ENCODE data around the gene ASAP2. TPM values are rescaled to one million over a fixed set of nuclear protein-coding genes. Genes with fewer than 3 reads are reported as not detected.

Gene ASAP2
- total RNA-seq, 1 donor from 2014 or later: 58.0 TPM

DNA sequence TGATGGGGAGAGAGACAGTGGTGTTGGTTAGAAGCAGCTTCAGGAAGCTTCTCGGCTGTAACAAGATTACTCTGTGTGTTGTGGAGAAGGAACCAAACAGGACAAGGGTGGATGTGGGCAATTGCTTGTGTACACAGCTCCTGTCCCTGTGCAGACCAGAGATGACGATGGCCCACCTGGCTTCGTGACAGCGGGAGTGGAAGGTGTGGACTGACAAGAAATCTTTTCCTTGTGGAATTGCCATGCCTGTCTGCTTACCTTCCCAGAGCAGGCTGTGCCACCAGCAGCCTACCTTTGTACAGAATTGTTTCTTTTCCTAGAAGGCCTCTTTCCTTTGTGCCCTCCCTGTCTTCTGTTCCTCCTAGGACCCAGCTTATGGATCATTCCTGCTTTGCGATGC, 122.9 kb downstream of the ASAP2 start:
- DNase-seq: no peak

DNA sequence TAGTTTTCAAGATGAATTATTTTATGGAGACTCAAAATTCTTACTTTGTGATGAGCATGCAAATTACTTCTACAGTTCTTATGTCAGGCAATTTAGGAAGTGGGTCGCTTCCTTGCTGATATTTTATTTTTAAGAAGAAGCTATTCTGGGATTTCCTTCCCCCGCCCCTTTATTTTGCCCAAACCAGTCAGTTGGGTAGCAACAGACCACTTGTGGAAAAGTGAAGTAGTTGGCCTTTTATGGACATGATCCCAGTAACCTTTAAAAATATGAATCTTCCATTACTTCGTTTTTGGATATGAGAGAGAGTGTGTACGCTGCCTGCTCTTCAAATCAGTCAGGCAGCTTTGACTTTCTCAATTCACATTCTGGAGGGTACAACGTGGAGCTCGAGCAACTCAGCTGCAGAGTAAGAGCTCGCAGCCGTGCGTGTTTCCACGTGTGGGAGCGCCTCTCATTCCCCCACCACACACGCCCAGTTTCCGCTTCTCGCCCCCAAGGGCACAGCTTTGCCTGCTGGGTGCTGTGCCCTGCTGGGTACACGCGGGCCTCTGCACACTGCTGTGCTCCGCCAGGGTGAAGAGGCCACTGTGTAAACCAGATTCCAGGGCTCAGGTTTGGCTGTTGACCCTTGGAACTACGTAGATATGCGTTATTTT, 124.1 kb downstream of the ASAP2 start:
- DNase-seq: peak; percentile 10

DNA sequence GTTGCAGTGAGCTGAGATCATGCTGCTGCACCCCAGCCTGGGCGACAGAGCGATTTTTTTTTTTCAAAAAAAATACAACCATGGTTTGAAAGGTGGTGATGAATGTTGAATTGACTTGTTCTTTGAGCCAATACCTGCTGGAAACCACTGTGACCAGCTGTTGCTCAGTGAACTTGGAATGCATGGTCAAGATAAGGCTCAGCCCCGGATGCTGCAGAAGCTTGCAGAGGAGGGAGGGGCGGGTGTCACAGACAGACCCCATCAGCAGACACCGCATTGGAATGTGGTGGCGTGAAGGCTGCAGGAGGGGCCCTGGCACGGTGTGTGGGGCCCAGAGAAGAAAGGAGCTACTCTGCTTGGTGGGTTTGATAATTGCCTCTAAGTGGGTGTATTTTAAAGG, 125.1 kb downstream of the ASAP2 start:
- DNase-seq: no peak

DNA sequence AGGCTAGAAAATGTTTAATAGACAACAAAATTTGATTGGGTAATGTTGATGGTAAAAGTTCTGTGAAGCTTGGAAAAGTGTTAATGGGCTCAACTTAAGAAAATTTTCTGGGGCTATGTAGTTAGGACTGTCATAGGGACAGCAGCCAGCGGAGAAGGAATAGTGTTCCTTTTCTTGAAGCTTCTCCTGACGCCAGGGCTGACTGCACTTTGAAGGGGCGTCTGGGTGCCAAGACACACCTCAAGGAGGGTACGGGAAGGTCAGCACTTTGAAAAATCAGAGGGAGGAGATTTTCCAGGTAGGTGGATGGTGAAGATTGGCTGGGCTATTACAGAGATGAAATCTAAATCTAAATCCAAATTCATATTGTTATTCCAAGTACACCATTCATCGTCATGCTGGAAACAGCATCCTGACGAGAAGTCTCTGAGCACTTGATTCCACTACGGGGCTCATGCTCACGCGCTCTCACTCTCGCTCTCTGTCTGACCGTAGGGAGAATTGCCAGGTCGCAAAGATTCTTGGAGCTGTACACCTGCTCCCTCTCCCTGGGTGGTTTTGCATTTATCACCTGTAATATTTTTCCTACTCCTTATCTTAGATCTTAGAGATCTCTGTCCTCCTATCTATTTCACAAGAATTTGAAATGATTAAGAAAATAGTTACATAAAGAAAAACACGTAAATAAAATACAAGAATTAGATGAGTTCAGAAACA, 125.7 kb downstream of the ASAP2 start:
- DNase-seq: no peak

DNA sequence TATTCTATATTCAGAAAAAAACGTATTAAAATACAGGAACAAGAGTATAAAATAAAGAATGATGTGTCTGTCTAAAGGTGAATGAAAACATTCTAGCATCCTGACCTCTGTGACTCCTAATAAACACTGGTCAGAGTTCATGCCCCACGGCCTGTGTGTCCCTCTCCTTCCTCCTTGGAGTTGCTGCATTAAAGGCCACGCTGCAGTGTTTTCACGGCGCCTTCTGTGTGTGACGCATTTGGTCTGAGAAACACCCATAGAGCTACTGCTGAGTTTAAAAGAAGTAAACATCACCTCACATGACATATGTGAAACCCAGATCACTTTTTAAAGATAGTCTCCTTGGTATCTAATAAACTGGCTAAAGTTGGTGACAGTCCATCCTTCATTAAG, 126.2 kb downstream of the ASAP2 start:
- no peak for DNase-seq

DNA sequence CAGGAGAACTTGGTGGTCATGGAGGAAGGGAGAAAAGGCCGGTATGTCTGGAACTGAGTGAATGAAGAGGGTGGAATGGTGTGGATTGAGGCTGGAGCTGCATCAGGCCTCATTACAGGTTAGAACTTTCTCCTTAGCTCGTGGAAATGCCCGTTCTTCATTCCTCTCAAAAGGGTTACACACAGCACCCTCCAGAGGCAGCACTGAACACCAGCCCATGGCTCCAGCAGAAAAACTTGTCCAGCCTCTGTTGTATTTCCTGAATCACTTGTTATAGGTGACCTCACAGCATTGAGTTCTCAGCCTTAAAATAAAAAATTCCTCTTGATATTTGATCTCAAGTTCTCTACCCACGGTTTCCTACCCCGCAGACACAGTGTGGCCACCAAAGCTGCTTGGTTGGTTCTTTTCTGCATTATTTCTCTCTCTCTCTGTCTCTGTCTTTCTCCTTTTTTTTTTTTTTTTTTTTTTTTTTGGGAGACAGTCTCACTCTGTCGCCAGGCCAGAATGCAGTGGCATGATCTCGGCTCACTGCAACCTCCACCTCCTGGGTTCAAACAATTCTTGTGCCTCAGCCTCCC, 127.1 kb downstream of the ASAP2 start:
- DNase-seq: peak; percentile 92

DNA sequence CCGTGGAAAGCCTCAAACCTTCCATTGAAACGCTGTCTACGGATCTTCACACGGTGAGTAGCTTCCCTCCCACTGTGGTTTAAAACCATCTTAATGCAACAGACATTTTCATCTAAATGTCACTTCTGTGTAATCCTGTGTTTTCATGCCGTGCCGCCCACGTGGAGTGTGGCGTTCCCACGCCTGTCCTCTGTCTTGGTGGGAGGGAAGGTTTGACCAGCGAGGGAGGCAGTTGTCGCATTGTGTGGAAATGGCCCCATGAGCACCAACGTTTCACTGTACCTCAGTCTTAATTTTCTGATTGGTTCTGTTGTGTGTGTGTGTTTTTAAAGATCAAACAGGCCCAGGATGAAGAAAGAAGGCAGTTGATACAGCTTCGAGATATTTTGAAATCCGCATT, 128.1 kb downstream of the ASAP2 start:
- no peak for DNase-seq

DNA sequence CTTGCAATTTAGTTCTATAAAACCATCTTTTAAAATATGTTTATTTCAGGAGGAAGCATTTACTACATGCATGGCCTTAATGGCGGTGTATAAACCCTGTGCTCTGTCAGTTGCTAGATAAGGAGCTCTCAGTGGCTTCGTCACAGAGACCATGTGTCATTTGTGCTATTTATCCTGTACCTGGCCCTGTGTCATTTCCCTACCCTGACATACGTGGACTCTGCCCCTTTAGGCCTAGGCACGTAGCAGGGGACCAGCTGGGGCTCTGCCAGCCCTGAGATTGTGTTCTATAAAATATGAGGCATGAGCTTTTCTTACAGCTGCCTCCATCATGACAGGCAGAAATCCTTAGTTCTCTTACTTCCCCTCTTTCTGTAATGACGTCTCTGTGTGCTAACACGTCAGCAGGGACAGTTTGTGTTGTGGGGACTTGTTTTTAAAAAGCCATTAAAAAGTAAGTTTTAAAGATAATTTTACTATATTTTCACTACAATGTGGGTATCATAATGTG, 128.8 kb downstream of the ASAP2 start:
- DNase-seq: no peak

DNA sequence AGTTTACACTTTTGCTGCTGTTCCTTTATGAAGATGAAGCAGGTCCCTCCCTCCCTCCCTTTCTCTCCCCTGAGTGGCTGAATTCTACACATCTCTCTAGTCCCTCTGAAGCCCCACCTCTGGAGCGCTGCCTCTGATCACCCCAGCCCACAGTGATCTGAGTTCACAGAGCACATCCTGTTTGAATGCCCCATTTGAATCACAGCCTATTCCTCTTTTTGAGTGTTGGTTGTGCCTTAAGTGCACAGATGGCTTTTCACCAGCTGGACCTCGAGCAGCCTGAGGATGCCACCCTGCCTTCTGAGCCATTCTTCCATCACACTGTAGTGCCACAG, 129.6 kb downstream of the ASAP2 start:
- peak; percentile 40 for DNase-seq

DNA sequence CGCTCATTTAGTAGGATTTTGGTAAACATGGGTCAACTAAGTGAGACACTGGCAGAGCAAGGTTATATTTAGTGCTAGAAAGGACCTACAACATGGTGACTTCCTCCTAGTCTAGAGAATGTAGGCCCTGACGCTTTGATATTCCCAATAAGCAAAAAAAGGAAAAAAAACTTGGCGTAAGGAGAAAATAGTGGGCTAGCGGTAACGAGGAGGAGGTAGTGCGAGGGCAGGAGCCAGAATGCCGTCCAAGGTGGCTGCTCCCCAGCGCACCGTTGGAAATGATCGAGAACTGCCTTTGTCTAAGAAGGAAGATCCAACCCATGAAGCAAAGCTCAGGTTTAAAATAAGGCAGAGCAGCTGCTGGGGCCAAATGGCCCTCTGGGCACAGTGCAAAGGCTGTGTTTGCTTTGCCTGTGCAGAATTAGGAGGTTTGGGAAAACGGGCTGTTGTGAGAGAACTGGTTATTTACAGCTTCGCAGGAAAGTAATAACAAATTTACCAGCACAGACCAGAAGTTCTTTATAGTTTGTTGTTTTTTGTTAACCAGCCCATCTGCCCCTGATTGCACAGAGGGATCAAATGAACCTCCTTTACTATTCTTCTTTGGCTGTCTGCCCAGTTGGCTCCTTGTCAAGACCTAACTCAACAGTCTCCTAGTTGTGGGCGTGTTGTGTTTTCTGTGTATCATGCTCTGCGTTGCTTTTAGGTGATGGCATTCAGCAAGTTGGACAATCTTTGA, 130.1 kb downstream of the ASAP2 start:
- peak; percentile 91 for DNase-seq

DNA sequence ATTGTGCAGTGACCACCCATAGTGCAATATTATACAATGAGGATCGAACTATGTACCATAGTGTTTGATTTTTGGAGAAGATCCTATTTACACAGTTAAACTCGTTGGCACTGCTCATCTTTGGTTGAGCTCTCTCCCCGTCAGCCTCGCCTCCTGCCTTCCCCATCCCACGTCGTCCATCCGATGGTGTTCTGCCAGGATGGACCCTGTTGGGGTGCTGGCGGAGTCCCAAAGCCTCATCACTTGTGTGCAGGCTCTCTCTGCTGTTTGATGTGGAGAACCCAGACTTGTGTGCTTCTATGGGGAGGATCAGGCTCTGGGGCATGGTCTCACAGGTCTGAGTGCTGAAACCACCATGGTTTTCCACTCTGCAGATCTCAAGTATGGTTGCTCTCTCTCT, 131.3 kb downstream of the ASAP2 start:
- no peak for DNase-seq

DNA sequence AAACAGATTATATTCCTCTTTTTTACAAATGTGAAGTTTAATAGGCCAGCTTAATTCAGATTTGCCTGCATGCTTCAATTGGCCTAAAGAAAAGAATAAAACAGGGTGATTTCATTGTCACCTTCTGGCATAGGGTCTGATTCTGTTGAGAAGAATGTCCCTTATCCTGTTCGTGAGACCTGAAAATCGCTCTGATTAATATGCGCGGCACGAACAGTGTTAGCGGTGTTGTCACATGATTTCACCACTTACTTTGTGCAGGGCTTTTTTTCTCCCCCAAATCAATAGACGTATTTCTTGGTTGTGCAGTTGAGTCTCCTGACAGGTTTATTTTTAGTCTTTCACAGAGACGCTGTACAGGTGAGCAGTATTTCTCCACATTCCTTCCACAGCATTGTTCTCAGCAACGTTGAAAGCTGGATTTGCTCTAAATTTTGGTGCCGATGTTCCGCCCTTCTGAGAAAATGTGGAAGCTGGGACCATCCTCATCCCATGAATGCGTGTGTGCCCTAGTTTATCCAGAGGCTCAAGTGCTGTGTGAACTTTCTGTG, 134.8 kb downstream of the ASAP2 start:
- DNase-seq: no peak

DNA sequence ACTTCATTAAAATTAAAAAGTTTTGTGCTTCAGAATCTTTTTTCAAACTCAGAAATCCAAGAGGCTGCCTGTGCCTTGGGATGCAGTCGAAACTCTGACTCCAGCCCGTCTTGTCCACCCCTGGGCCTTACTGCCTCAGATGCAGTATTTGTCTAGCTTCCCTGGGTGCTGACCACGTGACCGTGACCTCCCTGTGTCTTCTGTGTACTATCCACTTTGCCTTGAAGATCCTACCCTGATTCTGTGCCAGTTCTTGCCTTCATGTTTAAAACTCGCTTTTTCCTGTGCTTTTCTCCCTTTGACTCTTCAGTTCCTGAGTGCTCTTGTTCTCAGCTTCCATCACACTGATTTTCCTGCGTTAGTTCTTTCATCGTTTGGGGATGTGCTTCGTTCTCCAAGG, 136.0 kb downstream of the ASAP2 start:
- DNase-seq: no peak

DNA sequence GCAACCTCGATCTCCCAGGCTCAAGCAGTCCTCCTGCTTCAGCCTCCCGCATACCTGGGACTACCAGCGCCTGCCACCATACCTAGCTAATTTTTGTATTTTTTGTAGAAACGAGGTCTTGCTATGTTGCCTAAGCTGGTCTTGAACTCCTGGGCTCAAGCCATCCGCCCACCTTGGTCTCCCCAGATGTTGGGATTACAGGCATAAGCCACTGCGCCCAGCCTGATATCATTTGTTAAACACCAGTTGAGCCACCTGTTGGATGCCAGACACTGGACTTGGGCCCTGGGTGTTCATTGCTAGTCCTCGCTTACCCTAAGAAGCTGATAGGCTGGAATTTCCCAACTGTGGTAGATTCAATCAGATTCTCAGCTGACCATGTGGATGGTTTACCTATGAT, 136.9 kb downstream of the ASAP2 start:
- DNase-seq: no peak

DNA sequence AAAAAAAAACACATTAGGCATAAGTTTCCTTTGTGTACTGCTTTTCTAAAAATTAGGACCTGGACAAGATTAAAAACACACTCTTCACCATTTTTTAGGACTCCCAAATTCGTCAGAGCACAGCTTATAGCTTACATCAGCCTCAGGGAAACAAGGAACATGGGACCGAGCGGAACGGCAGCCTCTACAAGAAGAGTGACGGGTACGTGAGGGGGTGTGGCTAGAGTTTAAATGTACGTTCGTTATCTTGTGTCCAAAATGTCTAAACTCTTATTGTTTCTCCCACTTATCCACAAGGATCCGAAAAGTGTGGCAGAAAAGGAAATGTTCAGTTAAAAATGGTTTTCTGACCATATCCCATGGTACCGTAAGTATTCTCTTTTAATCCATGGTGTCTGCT, 137.8 kb downstream of the ASAP2 start:
- no peak for DNase-seq

DNA sequence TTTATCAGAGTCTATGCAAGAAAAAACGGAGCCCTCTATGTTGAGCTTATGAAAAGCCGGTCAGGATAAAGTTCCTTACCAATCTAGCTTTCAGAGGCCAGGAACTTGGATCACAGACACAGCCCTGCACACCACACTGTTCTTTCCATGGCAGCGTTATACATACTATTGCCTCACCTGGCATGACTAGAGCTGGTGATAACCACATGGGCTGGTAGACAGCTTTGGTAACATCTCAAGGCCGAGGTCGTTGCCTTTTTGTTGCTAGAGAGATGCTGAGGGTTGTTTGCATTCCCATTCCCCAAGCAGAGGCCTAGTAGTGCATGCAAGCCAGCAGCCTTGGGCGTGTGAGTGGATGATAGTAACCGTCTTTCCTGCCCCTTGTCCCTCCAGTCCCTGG, 138.7 kb downstream of the ASAP2 start:
- no peak for DNase-seq

DNA sequence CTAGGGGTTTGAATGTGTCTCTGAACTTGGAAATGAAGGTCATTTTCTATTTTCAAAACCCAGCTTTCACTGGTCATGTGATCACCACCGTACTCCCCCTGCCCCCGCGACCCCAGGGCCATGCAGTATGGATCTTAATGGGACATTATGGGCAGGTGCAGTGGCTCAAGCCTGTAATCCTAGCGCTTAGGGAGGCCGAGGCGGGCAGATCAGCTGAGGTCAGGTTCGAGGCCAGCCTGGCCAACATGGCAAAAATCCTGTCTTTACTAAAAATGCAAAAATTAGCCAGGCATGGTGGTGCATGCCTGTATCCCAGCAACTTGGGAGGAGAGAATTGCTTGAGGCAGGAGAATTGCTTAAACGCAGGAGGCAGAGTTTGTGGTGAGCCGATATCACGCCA, 139.4 kb downstream of the ASAP2 start:
- DNase-seq: no peak

DNA sequence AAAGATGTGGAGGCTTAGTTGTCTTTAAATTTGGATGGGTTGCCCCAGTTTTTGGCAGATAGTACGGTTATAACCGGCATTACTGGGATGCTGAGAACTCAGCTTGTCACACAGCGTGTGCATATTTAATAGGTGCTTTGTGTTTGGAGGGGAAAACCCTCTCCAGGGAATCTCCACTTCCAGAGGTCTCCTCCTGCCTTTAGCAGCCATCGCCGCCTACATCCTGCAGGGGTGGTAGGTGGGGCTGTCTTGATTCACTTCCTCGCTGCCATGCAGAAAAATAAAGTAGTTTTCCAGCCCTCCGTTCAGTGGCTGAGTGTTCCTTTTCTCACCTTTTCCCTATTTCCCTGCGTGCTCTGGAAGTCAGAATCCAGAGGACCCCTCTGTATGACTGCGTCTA, 140.3 kb downstream of the ASAP2 start:
- DNase-seq: no peak

DNA sequence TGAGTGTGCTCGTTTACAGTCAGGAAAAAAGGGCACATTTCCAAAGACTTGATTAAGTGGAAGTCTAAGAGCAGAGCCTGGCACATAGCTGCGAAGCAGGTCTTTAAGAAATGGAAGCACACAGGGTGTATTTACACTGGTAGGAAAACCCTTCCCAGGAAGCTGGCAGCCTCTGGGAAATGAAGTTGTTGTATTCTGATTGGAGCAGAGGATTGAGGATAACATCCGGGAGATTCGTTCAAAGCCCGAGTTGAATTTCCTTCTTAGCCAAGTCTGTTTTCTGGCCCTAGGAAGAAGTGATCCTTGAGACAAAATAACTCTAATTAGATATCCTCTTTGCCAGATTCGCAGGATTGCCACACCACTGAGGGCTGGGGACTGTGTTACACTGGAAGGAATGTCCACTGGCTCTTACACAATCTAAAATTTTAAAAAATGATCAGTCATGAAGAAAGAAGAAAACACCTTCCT, 140.8 kb downstream of the ASAP2 start:
- peak; percentile 65 for DNase-seq

DNA sequence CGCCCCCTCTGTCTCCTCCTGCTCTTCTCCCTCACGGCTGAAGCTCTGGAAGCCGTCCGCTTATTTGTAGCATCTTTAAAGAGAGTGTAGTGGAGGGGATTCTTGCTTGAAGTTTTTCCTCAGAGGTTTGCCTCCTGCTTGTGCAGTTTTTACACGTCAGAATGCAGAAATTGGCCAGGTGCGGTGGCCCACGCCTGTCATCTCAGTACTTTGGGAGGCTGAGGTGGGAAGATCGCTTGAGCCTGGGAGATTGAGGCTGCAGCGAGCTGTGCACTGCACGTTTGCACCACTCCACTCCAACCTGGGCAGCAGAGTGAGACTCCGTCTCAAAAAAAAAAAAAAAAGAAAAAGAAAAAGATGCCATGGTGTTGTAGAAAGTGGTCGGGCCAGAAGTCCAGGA, 147.7 kb downstream of the ASAP2 start:
- no peak for DNase-seq

DNA sequence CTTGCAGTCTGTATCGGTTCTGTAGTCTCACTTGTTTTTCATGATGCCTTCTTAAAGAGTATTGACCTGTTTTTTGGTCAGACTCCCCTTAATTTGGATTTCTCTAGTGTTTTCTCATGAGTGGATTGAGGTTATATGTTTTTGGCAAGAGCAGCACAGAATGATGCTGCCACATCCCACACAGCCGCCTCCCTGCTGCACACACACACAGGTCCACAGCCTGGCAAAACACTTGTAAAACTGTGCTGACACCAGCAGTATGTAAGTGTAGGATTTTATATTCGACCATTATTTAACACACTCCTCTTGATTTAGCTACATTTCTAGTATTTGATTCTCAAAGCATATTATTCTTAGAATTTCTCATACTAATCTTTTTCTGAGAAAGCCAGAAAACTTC, 148.7 kb downstream of the ASAP2 start:
- DNase-seq: no peak

DNA sequence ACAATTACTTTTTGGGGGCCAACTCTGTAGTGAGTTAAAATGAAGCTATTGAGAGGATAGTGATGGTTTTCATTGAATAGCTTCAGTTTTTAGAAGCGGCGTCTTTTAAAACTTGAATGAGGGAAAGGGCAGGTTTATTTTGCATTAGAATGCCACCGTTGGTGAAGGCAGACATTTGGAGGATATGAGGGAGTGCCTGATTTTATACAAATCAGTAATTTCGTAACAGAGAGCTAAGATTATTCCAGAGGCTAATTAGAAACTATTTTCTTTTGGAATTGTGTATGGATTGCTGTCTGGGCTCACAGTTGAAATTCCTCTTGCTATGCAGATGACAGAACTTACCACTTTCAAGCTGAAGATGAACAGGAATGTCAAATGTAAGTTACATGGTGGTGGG, 149.1 kb downstream of the ASAP2 start:
- DNase-seq: no peak

DNA sequence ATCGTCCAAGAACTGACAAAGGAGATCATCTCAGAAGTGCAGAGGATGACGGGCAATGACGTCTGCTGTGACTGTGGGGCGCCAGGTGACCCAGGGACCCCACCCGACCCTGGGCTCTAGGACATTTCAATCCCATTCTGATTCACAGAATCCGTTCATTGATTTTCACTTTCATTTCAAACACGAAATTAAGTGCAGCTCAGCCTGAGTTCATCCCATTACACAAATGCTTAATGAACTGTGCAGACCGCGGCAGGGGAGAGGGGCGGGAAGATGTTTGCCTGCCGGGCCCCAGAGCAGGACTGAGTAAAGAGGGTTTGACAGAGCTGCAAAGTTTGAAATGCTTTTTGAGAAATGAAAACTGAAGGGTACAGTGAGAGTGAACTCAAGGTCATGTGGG, 149.6 kb downstream of the ASAP2 start:
- DNase-seq: no peak
